ENCODE measurements around the gene LHFPL3.
"Not testable (repeated sequence)": the region's sequence is repeated elsewhere in the genome, so short reads cannot be mapped to it uniquely, and the experiment has no call there.

The LHFPL3 gene

GRCh38 chr7:104497379-104497967, 169.1 kb downstream of the LHFPL3 start:
- no peak for DNase-seq

GRCh38 chr7:104499975-104500374, 171.6 kb downstream of the LHFPL3 start:
- DNase-seq, result no peak

GRCh38 chr7:104509874-104510273, 181.5 kb downstream of the LHFPL3 start:
- no peak for DNase-seq

- no peak for DNase-seq
These were observed 196.4 kb downstream of the LHFPL3 start for GRCh38 chr7:104524853-104525252.

GRCh38 chr7:104528142-104528541, 199.7 kb downstream of the LHFPL3 start:
- no peak for DNase-seq

GRCh38 chr7:104529567-104529966, 201.2 kb downstream of the LHFPL3 start:
- DNase-seq, result no peak

GRCh38 chr7:104530251-104530650, 201.8 kb downstream of the LHFPL3 start:
- DNase-seq, result no peak

GRCh38 chr7:104534149-104534548, 205.7 kb downstream of the LHFPL3 start:
- no peak for DNase-seq

GRCh38 chr7:104535841-104536240, 207.4 kb downstream of the LHFPL3 start:
- no peak for DNase-seq

GRCh38 chr7:104536956-104537355, 208.6 kb downstream of the LHFPL3 start:
- no peak for DNase-seq

- DNase-seq, result no peak
These were observed 209.7 kb downstream of the LHFPL3 start for GRCh38 chr7:104538152-104538551.

- no peak for DNase-seq
These were observed 213.5 kb downstream of the LHFPL3 start for GRCh38 chr7:104541897-104542296.

- no peak for DNase-seq
These were observed 220.5 kb downstream of the LHFPL3 start for GRCh38 chr7:104548861-104549260.

- DNase-seq, result no peak
These were observed 222.0 kb downstream of the LHFPL3 start for GRCh38 chr7:104550362-104550761.

GRCh38 chr7:104551226-104551625, 222.8 kb downstream of the LHFPL3 start:
- no peak for DNase-seq

- DNase-seq, result no peak
These were observed 223.7 kb downstream of the LHFPL3 start for GRCh38 chr7:104552102-104552501.

GRCh38 chr7:104553074-104553473, 224.7 kb downstream of the LHFPL3 start:
- DNase-seq, result no peak

GRCh38 chr7:104563350-104563901, 235.0 kb downstream of the LHFPL3 start:
- DNase-seq, result not testable (repeated sequence)

GRCh38 chr7:104569751-104570150, 241.3 kb downstream of the LHFPL3 start:
- no peak for DNase-seq

GRCh38 chr7:104572554-104572953, 244.2 kb downstream of the LHFPL3 start:
- DNase-seq, result no peak

GRCh38 chr7:104584620-104585019, 256.2 kb downstream of the LHFPL3 start:
- no peak for DNase-seq

GRCh38 chr7:104595591-104595990, 267.2 kb downstream of the LHFPL3 start:
- DNase-seq, result not testable (repeated sequence)

- DNase-seq, result no peak
These were observed 275.6 kb downstream of the LHFPL3 start for GRCh38 chr7:104603957-104604356.

- DNase-seq, result no peak
These were observed 276.3 kb downstream of the LHFPL3 start for GRCh38 chr7:104604706-104605105.

GRCh38 chr7:104621321-104621720, 292.9 kb downstream of the LHFPL3 start:
- no peak for DNase-seq

Measured in NCI-H510A (cell line).